IMR-90 (cell line): ENCODE data around the gene IFI27L2. TPM values are rescaled to one million over a fixed set of nuclear protein-coding genes. Genes with fewer than 3 reads are reported as not detected.

Experiments used
- ATAC-seq: fragments of 200-7000 bp; cut with Tn5 transposase; 2 replicates; pipeline ENCODE4 v1.9.1; 2020; ENCODE audit warnings: low read depth, mild to moderate bottlenecking, moderate library complexity
- BruUV-seq: library from RNA; stranded (reverse); fragments of 400-500 nt; replicated peaks from 2 replicates; lab custom pipeline; 2021; lab: Mats Ljungman, UMichigan
- CTCF ChIA-PET: fragments of 300-600 bp; formaldehyde crosslinking; extraction: SDS; loops from one replicate; lab custom pipeline; 2021; ENCODE audit warnings: antibody characterized with exemption; lab: Yijun Ruan, JAX
- POLR2A ChIA-PET: fragments of 300-600 bp; sonication (Branson Sonifier 250); formaldehyde crosslinking; loops from one replicate; lab custom pipeline; 2022; ENCODE audit warnings: antibody characterized with exemption; ENCODE audit not compliant: unreplicated experiment; lab: Charles Lee
- DNase-seq: peaks from one replicate; pipeline ENCODE4 v3.0.0; 2013
- H2AFZ ChIP-seq: replicated peaks from 2 replicates; pipeline ENCODE3; 2013; ENCODE audit warnings: low read length, mild to moderate bottlenecking; ENCODE audit not compliant: poor library complexity
- H2AK5ac ChIP-seq: 2 replicates; pipeline ENCODE4 v1.6.1; 2013; ENCODE audit warnings: low read depth, low read length, inconsistent platforms
- H2AK9ac ChIP-seq: replicated peaks from 2 replicates; pipeline ENCODE3; 2013; ENCODE audit warnings: mild to moderate bottlenecking, low read depth, low read length, moderate library complexity; ENCODE audit not compliant: poor library complexity
- H2BK120ac ChIP-seq: 2 replicates; pipeline ENCODE4 v1.6.1; 2013; ENCODE audit warnings: low read depth, low read length, inconsistent platforms
- H2BK15ac ChIP-seq: 3 replicates; pipeline ENCODE4 v1.6.1; 2013; ENCODE audit warnings: low read depth, low read length, inconsistent platforms
- H2BK20ac ChIP-seq: 2 replicates; pipeline ENCODE4 v1.6.1; 2013; ENCODE audit warnings: low read depth, mild to moderate bottlenecking, inconsistent platforms, low read length, moderate library complexity
- H2BK5ac ChIP-seq: 2 replicates; pipeline ENCODE4 v1.6.1; 2013; ENCODE audit warnings: mild to moderate bottlenecking, low read depth, low read length, inconsistent platforms; ENCODE audit not compliant: poor library complexity, severe bottlenecking
- H3K14ac ChIP-seq: replicated peaks from 2 replicates; pipeline ENCODE4 v1.6.1; 2013; ENCODE audit warnings: low read depth, low read length, inconsistent platforms
- H3K18ac ChIP-seq: 2 replicates; pipeline ENCODE4 v1.6.1; 2013; ENCODE audit warnings: low read depth, low read length, control low read depth
- H3K23ac ChIP-seq: 2 replicates; pipeline ENCODE4 v1.6.1; 2013; ENCODE audit warnings: low read depth, low read length, inconsistent platforms
- H3K27ac ChIP-seq: 2 replicates; pipeline ENCODE4 v1.5.1; 2013; ENCODE audit warnings: mild to moderate bottlenecking, control low read depth, low read length; ENCODE audit not compliant: insufficient read depth
- H3K27me3 ChIP-seq: 2 replicates; pipeline ENCODE4 v1.6.1; 2013; ENCODE audit warnings: low read length; ENCODE audit not compliant: control insufficient read depth, insufficient read depth
- H3K36me3 ChIP-seq: 2 replicates; pipeline ENCODE4 v1.6.1; 2013; ENCODE audit warnings: low read length, mixed read lengths; ENCODE audit not compliant: control insufficient read depth, insufficient read depth
- H3K4ac ChIP-seq: 2 replicates; pipeline ENCODE4 v1.6.1; 2013; ENCODE audit warnings: low read depth, low read length, inconsistent platforms
- H3K4me1 ChIP-seq: 2 replicates; pipeline ENCODE4 v1.6.1; 2013; ENCODE audit warnings: low read length, mixed read lengths; ENCODE audit not compliant: control insufficient read depth, insufficient read depth
- H3K4me2 ChIP-seq: 2 replicates; pipeline ENCODE4 v1.6.1; 2013; ENCODE audit warnings: low read depth, mild to moderate bottlenecking, control low read depth, low read length, moderate library complexity
- H3K4me3 ChIP-seq: 2 replicates; pipeline ENCODE4 v1.5.1; 2013; ENCODE audit warnings: low read depth, mild to moderate bottlenecking, control low read depth, low read length, moderate library complexity; ENCODE audit not compliant: insufficient read depth
- H3K56ac ChIP-seq: 2 replicates; pipeline ENCODE4 v1.6.1; 2013; ENCODE audit warnings: low read length, inconsistent platforms; ENCODE audit not compliant: insufficient read depth; ENCODE audit errors: extremely low read depth
- H3K79me1 ChIP-seq, 2 experiments: 2 replicates each; pipeline ENCODE4 v1.6.1; 2013; ENCODE audit warnings: low read length in 2 of 2, inconsistent platforms in 1 of 2, low read depth in 1 of 2
- H3K9ac ChIP-seq: 2 replicates; pipeline ENCODE4 v1.6.1; 2013; ENCODE audit warnings: low read depth, low read length, control low read depth
- H3K9me1 ChIP-seq: 2 replicates; pipeline ENCODE4 v1.6.1; 2013; ENCODE audit warnings: low read length, inconsistent platforms; ENCODE audit not compliant: insufficient read depth
- H3K9me3 ChIP-seq: 2 replicates; pipeline ENCODE4 v1.6.1; 2013; ENCODE audit warnings: low read length; ENCODE audit not compliant: control insufficient read depth, insufficient read depth
- H4K20me1 ChIP-seq: 2 replicates; pipeline ENCODE4 v1.6.1; 2013; ENCODE audit warnings: low read length, inconsistent platforms; ENCODE audit not compliant: insufficient read depth
- H4K5ac ChIP-seq: 2 replicates; pipeline ENCODE4 v1.6.1; 2013; ENCODE audit warnings: mild to moderate bottlenecking, low read depth, low read length, control low read depth
- H4K8ac ChIP-seq, 2 experiments: 2 replicates each; pipeline ENCODE4 v1.6.1; 2013; ENCODE audit warnings: low read depth in 2 of 2, low read length in 2 of 2, control low read depth in 1 of 2, inconsistent platforms in 1 of 2
- H4K91ac ChIP-seq: 2 replicates; pipeline ENCODE4 v1.6.1; 2013; ENCODE audit warnings: low read depth, low read length, inconsistent platforms; ENCODE audit not compliant: insufficient read depth
- BHLHE40 ChIP-seq: fragments of 150-350 bp; IDR thresholded peaks from 2 replicates; pipeline ENCODE4 v1.6.1; 2016; ENCODE audit warnings: mild to moderate bottlenecking, low read depth, low read length
- CEBPB ChIP-seq: IDR thresholded peaks from 2 replicates; pipeline ENCODE4 v1.6.1; 2012; ENCODE audit warnings: low read depth, low read length, improper control_type of control experiment
- CHD1 ChIP-seq: IDR thresholded peaks from 2 replicates; pipeline ENCODE4 v1.6.1; 2012; ENCODE audit warnings: low read depth, low read length, improper control_type of control experiment
- FOS ChIP-seq: fragments of 150-350 bp; IDR thresholded peaks from 2 replicates; pipeline ENCODE4 v1.6.1; 2016; ENCODE audit warnings: low read depth, low read length
- MAZ ChIP-seq: IDR thresholded peaks from 2 replicates; pipeline ENCODE4 v1.6.1; 2012; ENCODE audit warnings: low read depth, mild to moderate bottlenecking, low read length, improper control_type of control experiment, moderate library complexity, borderline replicate concordance
- MXI1 ChIP-seq: IDR thresholded peaks from 2 replicates; pipeline ENCODE4 v1.6.1; 2012; ENCODE audit warnings: low read depth, mild to moderate bottlenecking, low read length, moderate library complexity, borderline replicate concordance
- RCOR1 ChIP-seq: IDR thresholded peaks from 2 replicates; pipeline ENCODE4 v1.6.1; 2012; ENCODE audit warnings: mild to moderate bottlenecking, low read length, improper control_type of control experiment; ENCODE audit not compliant: insufficient replicate concordance
- RFX5 ChIP-seq: IDR thresholded peaks from 2 replicates; pipeline ENCODE4 v1.8.0; 2012; ENCODE audit warnings: low read depth, mild to moderate bottlenecking, low read length, moderate library complexity
- SMC3 ChIP-seq: fragments of 150-350 bp; IDR thresholded peaks from 2 replicates; pipeline ENCODE4 v1.6.1; 2016; ENCODE audit warnings: low read depth, mild to moderate bottlenecking, antibody characterized with exemption, low read length, moderate library complexity
- USF2 ChIP-seq: fragments of 150-350 bp; IDR thresholded peaks from 2 replicates; pipeline ENCODE4 v1.6.1; 2017; ENCODE audit warnings: mild to moderate bottlenecking, antibody characterized with exemption, low read length, low read depth
- WGBS, 2 experiments: methylation state at CpG; one replicate each; pipeline versions ENCODE4 v1.1.5 to v1.1.7; 2013; ENCODE audit warnings: missing lambda C conversion rate in 2 of 2; ENCODE audit not compliant: insufficient read length in 1 of 2; ENCODE audit errors: extremely low coverage in 2 of 2; 5-methylcytosine and 5-hydroxymethylcytosine counted together
- dilution Hi-C: fragments of 300-500 bp; cut with HindIII; formaldehyde crosslinking; loops from one replicate; pipeline ENCODE4 v1.14.3; 2018; ENCODE audit warnings: low sequenced_read_pairs; ENCODE audit not compliant: unreplicated experiment
- in situ Hi-C: fragments of 300-500 bp; cut with MboI; formaldehyde crosslinking; loops from 3 replicates; pipeline ENCODE4 v1.14.3; 2019; ENCODE audit warnings: low sequenced_read_pairs, inconsistent platforms, mixed read lengths
- intact Hi-C: fragments of 100-400 bp; cut with micrococcal nuclease; formaldehyde crosslinking; loops from 2 replicates; pipeline ENCODE4 v1.10.0; 2022
- polyA plus RNA-seq, 3 experiments: library from polyadenylated mRNA; depleted of rRNA; stranded (reverse); fragments of >200 nt; gene quantifications; 2 replicates each; pipeline ENCODE4 v1.2.3, GENCODE V29; 2012; ENCODE audit warnings: low replicate concordance in 1 of 3
- total RNA-seq: library from RNA; depleted of rRNA; stranded (reverse); fragments of >200 nt; gene quantifications from 2 replicates; pipeline ENCODE4 v1.2.3, GENCODE V29; 2012

Gene IFI27L2
- total and polyA plus RNA-seq, 2 of the 4 experiments (the other 2 are of a cell fraction): 43.0 to 187 TPM

- Histone ChIP-seq H3K9me1 (no peaks in the 10 kb centered on the region; the same call in 1 of the 2 replicates), H4K5ac (no peak overlapping the region), H3K27ac (no peak overlapping the region), H3K4ac (no peak overlapping the region), H3K36me3 (no peaks in the 10 kb centered on the region), H3K4me2 (no peak overlapping the region), H2AK5ac (no peak overlapping the region), H3K9ac (no peak overlapping the region), H3K79me1 (no peaks in the 10 kb centered on the region), H3K56ac (no peak overlapping the region), H2AFZ (no peak overlapping the region), H3K4me1 (peaks cover 3% of the 10 kb centered on the region; the same call in 1 of the 2 replicates), H3K18ac (no peak overlapping the region), H3K4me3 (no peak overlapping the region), H2BK5ac (no peak overlapping the region), H3K27me3 (peaks cover 37% of the 10 kb centered on the region), H2BK20ac (no peak overlapping the region), H2AK9ac (no peak overlapping the region), H4K20me1 (no peaks in the 10 kb centered on the region), H2BK15ac (no peak overlapping the region), H3K9me3 (no peaks in the 10 kb centered on the region), H3K14ac (no peak overlapping the region), H4K8ac (no peak overlapping the region), H3K23ac (no peak overlapping the region), H2BK120ac (no peak overlapping the region), H4K91ac (no peak overlapping the region)
- ChIA-PET CTCF (interaction anchor here (0.6 kb wide), 1 partner anchor 570 kb away, joined by 3 read pairs; no protein-coding TSS in a partner anchor), POLR2A (no interaction called here)
- dilution Hi-C loops: no loop called here
- in situ Hi-C loops: no loop called here
- WGBS, 2 experiments: no CpG with 5 or more reads among the region's 2 CpGs
- no peak for ATAC-seq
- TF ChIP-seq SMC3: no peak
- no peak for TF ChIP-seq RCOR1
- TF ChIP-seq USF2: no peak
- no peak for TF ChIP-seq CEBPB
- TF ChIP-seq RFX5: no peak
- TF ChIP-seq BHLHE40: no peak
- no peak for TF ChIP-seq FOS
- no peak for TF ChIP-seq MXI1
- no peak for TF ChIP-seq MAZ
- no peak for TF ChIP-seq CHD1
- no TSS peak for BruUV-seq
- intact Hi-C loops: no loop called here
- no peak for DNase-seq
Observed at GRCh38 chr14:94161058-94161457, 31.7 kb upstream of the IFI27L2 start.
